ENCODE results near the gene ADARB2. TPM values are rescaled to one million over a fixed set of nuclear protein-coding genes. Genes with fewer than 3 reads are reported as not detected.

The ADARB2 gene
- total RNA-seq, 4 donors from 2014 or later, result 0.13 to 6.1 (median 0.57) TPM

DNA sequence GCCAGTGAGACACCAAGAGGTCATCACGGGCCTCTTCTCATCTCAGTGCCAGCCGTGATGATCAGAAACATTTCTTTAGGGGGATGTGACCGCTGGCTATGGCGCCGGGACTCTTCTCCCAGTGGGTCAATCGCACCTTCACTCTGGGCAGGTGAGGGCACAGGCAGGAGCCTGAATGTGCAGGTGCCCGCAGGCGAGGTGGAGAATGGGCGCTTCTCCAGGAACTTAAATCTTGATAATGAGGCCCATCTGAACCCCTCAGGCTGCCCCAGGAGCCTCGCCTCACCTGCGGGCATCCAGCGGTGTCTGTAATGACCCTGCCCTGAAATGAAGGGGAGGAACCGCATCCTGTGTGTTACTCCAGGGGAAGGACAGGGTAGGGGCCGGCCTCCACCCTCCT is 204.7 kb downstream of the ADARB2 start:
- no peak for ATAC-seq (ENCODE audit: low FRiP score)
- TF ChIP-seq, protein P1, sequence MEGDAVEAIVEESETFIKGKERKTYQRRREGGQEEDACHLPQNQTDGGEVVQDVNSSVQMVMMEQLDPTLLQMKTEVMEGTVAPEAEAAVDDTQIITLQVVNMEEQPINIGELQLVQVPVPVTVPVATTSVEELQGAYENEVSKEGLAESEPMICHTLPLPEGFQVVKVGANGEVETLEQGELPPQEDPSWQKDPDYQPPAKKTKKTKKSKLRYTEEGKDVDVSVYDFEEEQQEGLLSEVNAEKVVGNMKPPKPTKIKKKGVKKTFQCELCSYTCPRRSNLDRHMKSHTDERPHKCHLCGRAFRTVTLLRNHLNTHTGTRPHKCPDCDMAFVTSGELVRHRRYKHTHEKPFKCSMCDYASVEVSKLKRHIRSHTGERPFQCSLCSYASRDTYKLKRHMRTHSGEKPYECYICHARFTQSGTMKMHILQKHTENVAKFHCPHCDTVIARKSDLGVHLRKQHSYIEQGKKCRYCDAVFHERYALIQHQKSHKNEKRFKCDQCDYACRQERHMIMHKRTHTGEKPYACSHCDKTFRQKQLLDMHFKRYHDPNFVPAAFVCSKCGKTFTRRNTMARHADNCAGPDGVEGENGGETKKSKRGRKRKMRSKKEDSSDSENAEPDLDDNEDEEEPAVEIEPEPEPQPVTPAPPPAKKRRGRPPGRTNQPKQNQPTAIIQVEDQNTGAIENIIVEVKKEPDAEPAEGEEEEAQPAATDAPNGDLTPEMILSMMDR (IDR thresholded peaks at IDR 0.05), result no peak

DNA sequence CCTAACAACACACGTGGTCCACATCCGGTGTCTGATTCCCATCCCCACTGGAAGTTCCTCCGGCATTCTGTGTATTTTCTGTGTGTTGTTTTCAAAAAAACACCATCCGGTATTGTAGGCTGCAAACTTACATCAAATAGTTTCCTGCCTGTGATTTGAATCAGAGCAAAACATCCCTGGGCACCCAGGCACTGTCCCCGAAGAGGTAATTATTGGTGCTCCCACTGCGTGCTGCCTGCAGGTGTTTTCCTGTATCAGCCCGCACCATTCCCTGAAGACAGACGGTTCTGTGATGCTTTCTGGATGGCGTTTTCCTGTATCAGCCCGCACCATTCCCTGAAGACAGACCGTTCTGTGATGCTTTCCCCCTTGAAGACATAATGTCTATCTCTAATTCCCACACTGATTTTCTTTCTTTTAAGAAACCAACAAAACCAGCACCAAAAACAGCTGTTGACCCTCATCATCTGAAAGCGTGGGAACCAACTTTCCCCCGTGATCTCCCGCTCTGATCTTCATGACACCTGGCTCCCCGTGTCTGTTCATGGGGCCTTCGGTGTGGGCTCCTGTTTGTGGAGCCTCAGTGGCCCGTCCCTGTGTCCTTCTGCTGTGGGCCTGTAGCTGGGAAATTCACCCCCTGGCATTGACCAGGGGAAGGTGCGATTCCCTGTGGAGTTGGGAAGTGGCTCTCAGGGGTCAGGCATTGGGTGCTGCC is 205.3 kb downstream of the ADARB2 start:
- DNase-seq (ENCODE audit: low spot score) (no peak), ATAC-seq (ENCODE audit: low FRiP score) (no peak)
- TF ChIP-seq, protein P1 (IDR thresholded peaks at IDR 0.05), result no peak

More for the DNA sequence above, 204.7 kb downstream of the ADARB2 start:
- no peak for DNase-seq (ENCODE audit: low spot score)

DNA sequence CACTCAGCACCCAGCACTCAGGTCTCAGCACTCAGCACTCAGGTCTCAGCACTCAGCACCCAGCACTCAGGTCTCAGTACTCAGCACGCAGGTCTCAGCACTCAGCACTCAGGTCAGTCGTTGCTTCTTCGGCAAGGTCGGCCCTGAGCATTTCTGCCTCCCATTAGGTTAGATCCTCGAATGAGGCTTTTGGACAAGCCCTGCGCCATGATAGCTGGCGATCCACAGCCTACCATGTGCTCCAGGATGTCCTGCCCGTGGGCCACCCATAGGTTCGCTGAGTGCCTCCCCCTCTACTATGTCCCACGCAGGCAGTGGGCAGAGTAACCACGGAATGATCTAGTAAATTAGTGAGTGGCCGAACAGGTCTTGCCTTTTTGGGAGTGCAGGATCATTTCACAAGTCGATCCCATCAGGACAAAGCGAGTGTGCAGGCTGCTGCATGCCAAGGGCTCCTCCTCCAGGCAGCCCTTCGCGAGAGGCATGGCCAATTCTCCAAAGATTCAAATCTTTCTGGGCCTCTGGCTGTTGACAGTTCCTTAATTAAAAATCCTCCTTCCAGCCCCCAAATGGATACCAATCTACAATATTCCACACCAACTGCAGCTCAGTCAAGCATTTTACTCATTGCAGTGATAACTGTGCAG is 206.3 kb downstream of the ADARB2 start:
- TF ChIP-seq, protein P1 (IDR thresholded peaks at IDR 0.05), result no peak
- ATAC-seq (ENCODE audit: low FRiP score) (no peak), DNase-seq (ENCODE audit: low spot score) (no peak)

DNA sequence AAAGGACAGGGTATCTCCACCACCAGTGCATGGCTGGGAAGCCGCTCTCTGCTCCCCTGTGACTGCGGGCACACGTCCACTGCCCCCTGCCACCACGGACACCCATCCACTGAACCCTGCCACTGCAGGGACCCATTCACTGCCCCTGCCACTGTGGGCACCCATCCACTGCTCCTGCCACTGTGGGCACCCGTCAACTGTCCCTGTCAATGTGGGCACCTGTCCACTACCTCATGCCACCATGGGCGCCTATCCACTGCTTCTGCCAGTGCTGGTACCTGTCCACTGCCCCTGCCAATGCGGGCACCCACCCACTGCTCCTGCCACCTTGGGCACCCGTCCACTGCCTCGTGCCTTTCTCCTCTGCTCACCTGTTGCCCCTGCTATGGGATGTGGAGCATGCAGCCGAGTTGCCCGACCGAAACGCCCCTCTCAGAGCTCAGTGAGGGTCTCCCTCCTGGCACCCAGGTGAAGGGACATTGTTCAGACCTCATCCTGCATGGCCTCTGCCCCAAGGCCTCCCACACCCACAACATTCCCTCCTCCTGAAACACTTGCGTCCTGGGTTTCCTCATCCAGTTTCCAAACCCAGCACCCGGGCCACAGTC is 207.4 kb downstream of the ADARB2 start:
- no peak for ATAC-seq (ENCODE audit: low FRiP score)
- no peak for DNase-seq (ENCODE audit: low spot score)
- TF ChIP-seq, protein P1 (IDR thresholded peaks at IDR 0.05), result no peak

DNA sequence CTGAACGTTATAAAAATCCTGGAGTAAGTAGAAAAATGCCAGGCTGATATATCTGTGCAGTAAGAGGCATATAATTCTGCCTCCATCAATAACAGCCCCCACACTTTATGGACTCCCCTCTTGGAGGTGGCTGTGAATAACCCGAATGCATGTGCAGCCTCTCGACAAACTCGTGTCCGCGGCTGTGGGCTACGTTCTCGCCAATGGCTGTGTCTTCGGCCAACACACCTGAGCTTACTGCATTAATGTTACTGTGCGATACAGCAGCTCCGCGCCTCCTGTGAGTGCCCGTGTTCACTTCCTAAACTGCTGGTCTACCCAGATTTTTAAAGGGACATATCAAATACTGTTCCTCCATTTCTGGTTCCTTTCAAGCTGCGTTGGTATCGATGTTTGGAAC is 209.4 kb downstream of the ADARB2 start:
- DNase-seq (ENCODE audit: low spot score), result no peak
- TF ChIP-seq, protein P1 (IDR thresholded peaks at IDR 0.05), result no peak

DNA sequence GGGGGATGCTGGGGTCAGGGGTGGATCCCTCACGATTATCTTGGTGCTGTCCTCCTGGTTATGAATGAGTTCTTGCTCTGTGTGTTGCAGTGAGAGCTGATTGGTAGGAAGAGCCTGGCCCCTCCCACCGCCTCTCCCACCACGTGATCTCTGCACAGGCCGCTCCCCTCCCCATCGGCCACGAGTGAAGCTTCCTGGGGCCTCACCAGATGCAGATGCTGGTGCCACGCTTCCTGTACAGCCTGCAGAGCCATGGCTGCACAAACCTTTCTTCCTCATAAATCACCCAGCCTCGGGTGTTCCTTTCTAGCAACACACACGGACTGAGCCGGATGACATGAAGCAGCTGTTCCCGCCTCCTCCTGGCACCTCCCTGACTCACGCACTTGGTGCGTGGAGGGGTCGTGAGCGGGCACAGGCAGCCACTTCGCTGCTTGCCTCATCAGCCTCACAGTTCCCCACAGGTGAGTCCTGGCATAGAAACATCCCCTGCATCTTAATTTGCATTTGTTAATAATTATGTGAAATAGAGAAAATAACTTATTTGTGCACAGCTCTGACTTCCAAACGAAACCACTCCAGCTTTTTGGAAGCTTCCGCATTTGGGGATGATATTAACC is 210.8 kb downstream of the ADARB2 start:
- DNase-seq (ENCODE audit: low spot score) (no peak), ATAC-seq (ENCODE audit: low FRiP score) (no peak)
- TF ChIP-seq, protein P1 (IDR thresholded peaks at IDR 0.05), result no peak

More for the DNA sequence above, 209.4 kb downstream of the ADARB2 start:
- ATAC-seq (ENCODE audit: low FRiP score), result no peak
